ENCODE results near the gene BABAM2.
"Not testable (repeated sequence)": the region's sequence is repeated elsewhere in the genome, so short reads cannot be mapped to it uniquely, and the experiment has no call there.

The BABAM2 gene

DNA sequence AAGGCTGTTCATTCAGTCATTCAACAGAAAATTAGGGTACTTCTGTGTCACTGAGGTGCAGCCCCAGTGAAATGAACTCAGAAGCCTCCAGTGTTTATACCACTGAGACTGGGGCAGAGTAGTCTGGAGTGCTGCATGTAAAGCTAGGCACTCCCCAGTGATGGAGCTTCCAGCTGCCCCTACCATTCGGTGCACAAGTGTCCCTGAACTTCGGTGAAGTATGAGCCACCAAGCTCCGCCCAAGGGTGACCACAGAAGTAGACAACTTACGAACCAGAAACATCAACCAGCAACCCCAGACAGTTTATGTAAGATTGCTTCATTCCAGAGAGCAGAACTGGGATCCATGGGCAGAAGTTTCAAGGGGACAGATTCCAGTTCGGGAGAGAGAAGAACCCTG is 431.5 kb downstream of the BABAM2 start:
- DNase-seq, result no peak

GRCh38 chr2:28322456-28322855 is 431.9 kb downstream of the BABAM2 start:
- DNase-seq, result no peak

DNA sequence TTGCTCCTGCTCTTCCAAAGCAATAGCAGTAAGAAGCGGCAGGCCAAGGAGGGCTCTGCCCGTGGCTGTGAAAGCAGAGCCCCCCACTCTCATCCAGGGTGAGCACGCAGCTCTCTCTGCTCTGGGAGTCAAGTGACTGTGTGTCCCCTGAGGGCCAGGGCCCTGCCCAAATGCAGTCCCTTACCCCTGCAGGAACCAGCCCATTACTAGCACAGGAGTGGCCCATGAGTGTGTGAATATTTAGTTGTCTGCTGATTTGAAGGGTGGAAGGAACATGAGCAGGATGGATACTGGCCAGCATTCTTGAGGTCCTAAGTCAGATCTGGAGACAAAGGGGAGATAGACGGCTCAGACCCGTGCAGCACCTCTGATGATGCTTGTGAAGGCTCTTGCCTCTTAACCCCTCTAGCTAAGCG is 432.5 kb downstream of the BABAM2 start:
- DNase-seq, result no peak

DNA sequence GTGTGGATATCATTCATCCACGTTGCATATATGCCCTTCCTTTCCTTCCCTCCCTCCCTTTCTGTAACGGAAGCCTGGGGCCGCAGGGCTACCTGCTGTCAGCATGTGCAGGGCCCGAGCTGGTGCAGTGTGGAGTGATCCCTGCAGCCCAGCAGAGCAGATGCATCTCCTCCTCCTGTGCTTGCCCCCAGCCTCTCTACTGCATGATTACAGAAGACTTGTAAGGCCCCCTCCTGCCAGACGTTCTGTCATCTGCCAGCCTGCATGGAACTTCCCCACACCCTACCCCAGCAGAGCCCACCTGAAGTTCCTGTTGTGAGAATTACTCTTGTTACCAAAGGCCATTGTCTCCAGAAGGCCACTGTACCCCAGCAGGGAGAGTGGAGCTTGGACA is 434.6 kb downstream of the BABAM2 start:
- no peak for DNase-seq

DNA sequence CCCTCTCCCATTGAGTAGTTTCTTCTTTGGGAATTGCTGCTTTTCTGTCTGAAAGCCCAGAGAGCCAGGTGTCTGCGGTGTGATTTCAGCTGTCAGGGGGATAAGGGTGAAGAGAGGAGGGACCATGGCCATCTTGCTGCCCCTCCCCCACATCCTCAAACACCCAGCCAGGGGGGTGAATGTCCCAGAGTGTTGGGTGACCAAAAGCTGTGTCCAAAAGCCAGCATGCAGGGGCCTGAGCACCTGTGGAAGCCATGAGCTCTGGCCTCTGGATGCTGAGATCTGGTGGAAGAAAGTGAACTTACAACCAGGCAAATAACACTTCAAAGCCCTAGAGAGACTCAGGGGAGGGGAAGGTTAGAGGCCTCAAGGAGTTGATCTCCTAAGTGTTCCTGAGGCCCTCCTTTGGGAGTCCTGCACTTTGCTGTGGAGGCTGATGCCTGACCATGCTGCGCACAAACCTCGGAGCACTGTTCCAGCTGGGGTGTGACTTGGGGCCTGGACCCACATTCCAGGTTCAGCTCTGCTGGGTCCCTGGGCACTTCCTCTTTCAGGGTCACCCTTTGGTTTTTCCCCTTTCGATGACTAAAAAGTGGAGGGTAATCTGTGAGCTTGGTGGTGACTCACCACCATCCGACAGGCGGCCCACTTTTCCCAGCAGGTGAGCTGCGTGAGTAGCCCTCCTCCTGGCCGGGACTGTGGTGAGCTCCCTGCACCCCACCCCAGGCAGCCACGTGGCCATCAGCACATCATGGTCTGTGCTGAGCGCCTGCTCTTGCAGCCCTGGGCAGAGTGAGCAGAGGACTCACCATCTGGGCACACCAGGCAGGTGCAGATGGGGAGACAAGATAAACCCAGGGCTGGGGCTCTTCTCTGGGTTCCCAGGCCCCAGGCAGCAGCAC is 435.3 kb downstream of the BABAM2 start:
- no peak for DNase-seq

- no peak for DNase-seq
Observed at GRCh38 chr2:28326469-28326805, 435.9 kb downstream of the BABAM2 start.

DNA sequence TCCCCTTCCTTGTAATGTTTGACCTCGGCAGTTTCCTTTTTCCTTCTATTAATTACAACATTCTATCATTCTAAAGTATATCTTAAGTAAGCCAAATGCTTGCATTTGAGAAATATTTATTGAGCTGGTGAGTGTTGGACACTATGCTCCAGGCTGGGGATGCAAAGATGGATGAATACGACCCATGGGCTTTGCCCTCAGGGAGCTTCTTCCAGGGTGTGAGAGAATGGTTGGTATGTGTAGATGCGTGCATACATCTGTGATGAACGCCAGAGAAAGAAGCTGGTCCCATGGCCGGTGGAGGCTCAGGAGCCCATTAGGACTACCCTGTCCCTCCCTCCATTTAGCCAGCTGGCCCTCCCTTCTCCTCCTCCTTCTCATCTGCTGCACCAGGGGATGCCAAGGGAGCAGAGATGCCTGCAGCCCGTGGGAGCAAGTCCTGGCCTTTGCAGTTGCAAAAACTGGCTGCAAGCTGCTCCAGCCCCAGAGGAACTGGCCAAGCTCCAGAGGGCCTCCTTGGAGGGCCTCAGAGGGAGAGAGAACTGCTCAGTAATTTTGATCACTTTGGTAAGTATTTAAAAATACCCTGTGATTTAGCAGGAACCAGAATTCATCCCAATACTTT is 436.5 kb downstream of the BABAM2 start:
- peak; percentile 73 for DNase-seq

DNA sequence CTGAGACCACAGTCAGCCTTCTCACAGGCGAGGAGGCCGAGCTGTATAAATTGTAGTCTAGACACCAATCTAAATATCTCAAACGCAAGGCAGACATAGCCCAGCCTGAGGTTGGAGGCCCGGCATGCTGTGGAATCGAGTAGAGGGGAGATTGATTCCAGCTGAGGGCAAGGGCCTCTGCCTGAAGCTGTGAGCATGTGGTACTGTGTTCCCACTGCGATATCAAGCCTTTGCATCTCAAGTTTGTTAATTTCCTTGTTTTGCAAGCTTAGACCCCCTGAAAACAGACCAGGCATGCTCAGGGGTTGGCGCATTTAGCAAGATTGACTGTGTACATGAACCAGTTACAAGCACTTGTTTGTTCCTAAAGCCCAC is 437.0 kb downstream of the BABAM2 start:
- DNase-seq, result no peak

GRCh38 chr2:28327956-28328922 is 437.7 kb downstream of the BABAM2 start:
- DNase-seq, result no peak

DNA sequence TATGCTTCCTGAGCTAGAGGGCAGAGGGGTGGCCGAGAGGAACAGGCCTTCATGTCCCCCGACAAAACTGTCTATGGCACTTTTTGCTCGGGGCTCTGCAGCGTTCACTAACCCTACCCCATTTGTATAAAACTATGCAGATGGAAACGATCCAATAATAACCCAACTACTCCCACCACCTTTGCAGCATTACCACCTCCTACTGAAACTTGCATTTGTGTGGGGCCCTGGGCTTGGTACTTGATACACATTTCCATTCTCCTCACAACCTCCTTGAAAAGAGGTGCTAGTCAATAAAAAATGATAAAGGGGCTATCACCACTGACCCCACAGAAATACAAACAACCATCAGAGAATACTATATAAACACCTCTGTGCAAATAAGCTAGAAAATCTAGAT is 438.7 kb downstream of the BABAM2 start:
- DNase-seq, result no peak

- not testable (repeated sequence) for DNase-seq
Observed at GRCh38 chr2:28330722-28331121, 440.2 kb downstream of the BABAM2 start.

GRCh38 chr2:28331797-28332196 is 441.3 kb downstream of the BABAM2 start:
- DNase-seq, result not testable (repeated sequence)

GRCh38 chr2:28332696-28333095 is 442.2 kb downstream of the BABAM2 start:
- DNase-seq, result no peak

DNA sequence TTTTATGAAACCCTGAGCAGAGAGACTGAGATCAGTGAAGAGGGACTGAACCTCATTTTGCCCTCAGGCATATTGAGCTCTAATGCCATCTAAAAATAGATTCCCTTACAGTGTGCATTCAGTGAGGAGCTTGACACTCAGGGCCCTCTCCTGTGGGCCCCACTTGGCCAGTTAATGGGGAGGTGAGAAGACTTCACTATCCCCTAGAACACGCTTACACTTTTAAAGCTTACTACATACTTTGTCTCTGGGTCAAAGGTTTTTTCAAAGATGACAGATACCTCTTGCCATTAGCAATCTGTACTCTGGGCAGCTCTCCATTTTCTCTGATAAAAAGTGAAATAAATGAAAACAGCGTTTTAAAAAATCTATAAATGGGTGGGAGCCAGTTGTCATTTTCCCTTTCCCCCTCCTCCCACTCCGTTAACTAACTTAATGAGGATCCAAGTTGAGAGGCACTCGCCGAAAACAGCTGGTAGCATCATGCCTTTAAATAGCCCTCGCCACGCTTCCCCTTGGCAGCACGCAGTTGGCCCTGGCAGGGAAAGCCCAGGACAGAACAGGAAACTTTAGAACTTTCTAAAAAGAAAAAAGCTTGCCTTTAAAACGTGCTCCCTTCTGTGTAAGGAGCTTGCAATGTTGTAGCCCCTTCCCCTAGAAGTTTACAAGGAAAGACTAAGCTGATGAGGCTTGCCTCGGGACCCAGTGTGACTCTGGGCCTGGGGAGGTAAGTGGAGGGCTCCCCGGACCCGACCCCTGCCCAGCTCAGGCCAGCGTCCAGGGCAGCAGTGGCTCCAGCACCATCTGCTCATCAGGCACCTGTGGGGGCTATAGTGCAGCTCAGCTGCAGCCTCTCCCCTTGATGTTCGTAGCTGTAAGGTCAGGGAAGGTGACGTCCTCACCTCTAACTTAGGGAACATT is 443.3 kb downstream of the BABAM2 start:
- peak; percentile 71 for DNase-seq

DNA sequence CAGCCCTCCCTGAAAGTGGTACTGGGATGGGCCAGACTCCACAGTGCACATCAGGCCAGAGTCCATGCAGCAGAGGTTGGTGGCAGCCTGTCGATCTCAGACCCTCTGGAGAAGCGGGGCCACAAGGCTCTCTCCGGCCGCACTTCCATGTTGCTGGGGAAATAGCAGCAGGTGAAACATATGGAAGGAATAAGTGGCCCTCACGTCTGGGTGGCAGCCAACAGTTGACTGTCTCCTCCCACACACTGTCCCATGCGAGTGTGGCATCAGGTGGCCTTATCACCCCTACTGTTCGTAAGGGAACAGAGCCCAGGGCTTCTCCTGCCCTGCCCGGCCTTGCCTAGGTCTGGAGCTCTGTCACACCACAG is 444.0 kb downstream of the BABAM2 start:
- no peak for DNase-seq

GRCh38 chr2:28335265-28335664 is 444.7 kb downstream of the BABAM2 start:
- not testable (repeated sequence) for DNase-seq

- no peak for DNase-seq
Observed at GRCh38 chr2:28335666-28336065, 445.1 kb downstream of the BABAM2 start.

DNA sequence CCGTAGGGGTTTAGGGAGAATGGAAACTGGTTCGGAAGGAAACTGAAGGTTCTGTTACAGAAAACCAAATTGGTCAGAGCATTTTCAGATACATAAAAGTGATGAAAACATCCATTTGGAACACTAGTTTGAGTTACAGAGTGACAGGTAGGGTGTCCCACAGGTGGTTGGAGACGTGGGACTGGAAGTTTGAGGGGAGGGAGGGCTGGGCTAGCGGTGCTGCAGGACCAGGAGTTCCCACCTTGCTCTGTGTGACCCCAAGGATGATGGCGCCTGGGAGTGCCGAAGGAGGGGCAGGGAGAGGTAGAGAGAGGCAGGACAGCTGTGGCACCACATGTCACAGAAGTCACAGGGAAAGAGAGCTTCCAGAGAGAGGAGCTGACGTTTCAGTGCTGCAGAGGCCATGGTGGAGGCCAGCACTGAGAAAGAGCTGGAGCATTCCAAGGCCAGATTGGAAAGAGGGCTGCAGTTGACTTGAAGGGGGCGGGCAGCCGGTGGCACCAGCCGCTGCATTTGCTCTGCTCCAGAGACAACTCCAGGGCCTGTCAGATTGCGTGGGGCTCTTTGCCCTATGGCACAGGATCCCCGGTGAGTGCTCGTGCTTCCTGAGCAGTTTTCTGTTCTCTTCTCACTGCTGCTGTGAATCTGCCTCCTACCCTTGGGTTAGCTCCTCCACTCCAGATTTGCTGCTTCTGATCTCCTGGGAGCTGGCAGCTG is 445.9 kb downstream of the BABAM2 start:
- no peak for DNase-seq

DNA sequence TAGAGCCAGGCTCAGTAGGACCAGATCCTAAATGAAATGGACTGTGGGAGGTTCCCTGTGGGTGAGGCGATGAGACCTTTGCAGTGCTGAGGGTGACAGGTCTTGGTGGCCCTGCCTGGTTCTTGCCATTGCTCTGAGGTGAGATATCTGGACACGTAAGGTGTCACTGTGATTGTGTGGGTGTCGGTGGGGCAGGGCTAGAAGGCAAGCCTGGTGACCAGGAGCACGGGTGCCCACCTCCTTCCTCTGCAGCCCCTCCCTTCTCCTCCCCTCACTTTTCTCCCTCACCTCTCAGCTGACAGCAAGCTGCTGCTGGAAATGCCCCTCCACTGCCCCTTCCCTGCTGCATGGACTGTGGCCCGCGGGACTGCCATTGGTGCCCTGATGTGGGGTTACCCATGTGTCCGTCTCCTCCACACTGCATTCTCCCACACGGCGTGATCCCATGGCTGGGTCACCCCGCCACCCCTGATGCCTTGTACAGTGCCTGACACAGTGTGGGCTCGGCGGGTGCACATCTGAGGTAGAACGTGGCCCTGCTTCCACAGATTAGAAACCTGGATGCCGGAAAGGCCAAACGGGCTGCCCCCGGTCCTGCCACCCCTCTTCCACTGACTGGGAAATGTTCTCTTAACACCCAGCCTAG is 446.6 kb downstream of the BABAM2 start:
- DNase-seq, result no peak

DNA sequence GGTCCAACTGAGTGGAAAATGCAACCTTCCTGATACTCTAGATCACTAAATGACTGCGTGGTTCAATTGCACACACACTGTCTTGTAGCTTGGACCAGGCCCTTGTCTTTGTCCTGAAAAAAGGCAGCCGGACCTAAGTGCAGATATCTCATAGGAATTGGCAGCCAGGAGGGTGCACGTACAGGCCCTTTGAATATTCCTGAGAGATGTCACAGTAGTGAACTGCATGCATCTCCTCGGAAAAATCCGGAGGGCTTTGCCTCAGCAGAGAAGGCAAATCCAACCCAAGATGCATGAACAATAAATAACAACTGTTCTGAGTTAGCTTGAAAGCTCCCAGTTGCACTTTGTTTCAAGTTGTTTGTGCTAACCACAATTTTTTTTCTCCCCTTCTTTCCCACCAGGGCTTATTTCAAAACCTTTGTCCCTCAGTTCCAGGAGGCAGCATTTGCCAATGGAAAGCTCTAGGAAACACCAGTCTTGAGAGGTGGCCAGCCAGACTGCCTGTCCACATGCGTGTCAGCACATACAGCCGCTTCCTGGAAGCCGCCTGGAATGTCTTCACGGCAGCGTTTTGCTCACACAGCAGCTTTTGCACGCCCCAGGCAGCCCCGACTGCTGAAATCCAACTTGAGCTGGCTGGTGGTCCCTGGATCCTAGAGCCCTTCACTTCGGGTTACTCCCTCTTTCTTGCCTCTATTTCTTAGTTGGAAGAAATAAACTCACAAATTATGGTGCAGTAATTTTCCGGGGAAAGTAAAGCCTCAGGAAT is 447.7 kb downstream of the BABAM2 start:
- DNase-seq, result no peak
